Pons (tissue), 1 donor: Measurements from ENCODE around the gene F12.

Source experiments
- DNase-seq: peaks from one replicate; pipeline ENCODE4 v3.0.0-alpha.2; 2016; ENCODE audit warnings: low spot score

F12 gene

DNA sequence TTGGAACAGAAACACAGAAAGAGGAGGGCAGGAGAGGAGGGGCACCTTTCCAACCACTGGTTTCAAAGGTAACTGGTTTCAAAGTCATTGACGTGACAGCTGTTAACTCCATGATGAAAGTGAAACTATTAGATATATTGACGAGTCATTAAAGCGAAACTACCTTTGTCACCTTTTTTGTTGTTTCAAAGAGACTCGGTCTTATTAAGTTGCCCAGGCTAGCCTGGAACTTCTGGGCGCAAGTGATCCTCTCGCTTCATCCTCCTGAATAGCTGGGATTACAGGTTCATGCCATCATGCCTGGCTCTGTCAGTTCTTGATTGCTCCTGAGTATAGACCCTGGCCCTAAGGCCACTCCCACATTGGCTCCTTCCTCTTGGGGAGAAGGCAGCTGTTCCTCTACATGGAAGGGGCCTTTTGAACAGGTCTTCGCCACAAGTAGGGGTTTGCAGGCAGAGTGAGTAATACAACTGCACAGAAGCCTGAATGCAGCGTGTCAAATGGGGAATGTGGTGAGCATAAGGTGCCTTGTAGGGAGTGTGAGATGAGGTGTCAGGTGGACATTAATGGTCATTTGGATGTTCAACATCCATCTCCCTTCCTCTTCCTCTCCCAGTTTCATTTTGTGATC is 3.4 kb upstream of the F12 start:
- no peak for DNase-seq

DNA sequence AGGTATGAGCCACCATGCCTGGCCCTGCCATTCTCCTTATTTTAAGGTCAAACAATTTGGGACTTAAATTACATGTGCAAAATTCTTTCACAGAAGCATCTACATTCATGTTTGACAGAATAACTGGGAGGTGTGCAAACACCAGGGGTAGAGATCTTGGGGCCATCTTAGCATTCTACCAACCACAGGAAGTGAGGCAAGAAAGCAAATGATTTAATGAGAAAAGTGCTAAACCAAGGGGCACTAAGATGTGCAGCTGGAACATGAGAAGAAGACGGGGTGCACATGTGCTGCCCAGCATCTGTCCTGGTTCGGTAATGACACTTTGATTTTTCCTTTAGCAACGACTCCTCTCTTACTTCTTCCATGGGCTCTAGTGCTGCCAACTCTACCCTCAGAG is 1.2 kb upstream of the F12 start:
- no peak for DNase-seq

DNA sequence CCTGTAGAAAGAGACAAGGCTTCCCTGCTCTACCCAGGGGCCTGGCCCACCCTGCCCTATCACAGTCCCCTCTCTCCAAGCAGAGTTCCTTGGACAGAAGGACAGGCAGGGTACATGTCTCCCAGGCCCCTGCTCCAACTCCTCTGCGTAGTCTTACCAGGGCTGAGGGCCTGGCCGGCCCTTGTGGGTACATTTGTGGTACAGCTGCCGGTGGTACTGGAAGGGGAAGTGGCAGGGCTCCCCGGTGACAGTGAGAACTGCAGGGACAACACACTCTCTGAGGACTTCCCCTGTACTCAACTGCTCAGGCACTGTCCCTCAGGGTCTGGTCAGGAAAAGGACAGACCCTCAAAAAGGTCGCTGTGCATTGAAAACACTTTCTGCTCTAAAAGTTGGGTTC is 3.6 kb downstream of the F12 start:
- DNase-seq = no peak

DNA sequence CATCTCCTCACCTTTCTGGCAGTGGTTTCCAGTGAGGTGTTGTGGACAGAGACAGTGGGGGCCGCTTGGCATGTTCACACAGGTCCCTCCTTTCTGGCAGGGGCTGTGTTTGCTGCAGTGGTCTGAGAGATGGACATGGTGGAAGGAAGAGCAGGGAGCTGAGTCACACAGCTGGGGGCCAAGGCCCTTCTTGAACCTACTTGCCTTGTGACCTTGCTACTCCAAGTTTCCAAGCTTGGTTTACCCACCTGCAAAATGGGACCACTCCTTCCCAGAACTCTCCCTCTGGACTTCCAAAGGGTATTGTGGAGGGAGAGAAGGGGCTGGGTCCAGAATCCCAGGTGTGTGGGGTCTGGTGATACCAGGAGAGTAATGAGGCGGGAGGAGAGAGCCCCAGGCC is 4.1 kb downstream of the F12 start:
- no peak for DNase-seq

DNA sequence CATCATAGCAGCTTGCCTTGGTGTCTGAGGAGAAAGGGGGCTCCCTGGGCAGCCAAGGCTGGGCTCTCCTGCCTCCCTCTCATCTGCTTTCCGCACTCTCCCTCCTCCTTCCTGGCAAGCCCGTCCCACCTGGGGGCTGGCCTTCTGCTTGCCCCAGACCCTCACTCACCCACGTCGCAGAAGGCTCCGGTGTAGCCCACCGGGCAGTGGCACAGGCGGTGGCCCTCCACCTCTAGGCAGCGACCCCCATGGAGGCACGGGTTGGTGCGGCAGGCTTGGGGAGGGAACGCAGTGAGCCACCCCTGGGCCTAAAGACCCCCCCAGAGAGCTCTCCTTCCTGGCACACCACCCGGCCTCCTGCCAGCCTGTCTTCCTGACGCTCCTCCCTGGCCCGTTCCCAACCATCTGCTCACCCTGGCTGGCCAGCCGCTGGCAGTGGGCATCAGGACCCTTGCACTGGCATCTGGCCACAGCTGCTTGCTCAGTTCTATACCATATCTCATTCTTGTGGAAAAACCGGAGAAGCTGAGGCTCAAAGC is 4.7 kb downstream of the F12 start:
- no peak for DNase-seq

DNA sequence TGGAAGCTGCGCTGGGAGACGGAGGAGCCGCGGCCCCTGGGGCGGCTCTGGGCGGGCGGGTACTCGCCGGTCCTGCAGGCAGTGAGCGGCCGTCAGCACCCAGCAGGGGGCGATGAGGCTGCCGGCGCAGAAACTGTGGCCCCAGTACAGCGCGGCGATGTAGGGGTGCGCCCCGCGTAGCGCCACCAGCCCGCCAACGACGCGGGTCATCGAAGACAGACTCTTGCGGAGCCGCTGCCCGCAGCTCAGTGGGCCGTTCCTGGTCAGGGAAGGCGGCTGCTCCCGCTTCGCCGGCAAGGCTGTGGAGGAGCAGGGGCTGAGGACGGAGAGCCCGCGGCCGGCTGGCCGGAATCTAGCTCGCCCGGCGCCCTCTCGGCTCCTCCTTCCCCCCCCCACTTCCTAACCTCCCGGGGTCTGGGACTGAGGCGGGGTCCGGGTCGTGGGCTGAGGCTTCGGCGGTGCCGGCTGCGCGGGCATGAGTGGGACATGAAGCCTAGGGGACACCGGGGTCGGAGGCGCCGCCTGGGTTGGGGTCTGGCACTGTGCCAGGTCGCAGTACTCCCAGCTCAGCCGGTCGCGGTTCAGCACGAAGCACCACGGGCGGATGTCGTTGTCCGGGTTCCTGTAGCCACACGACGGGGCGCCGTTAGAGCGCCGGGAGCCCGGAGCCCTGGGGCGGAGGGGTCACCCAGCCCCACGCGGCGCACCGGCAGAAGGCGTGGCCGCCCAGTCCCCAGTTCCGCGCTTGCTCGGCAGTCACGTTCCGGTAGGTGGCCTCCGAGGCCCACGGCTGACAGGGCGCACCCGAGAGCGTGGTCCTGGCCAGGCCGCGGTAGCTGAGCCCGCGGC is 5.3 kb downstream of the F12 start:
- peak; percentile 35 for DNase-seq

DNA sequence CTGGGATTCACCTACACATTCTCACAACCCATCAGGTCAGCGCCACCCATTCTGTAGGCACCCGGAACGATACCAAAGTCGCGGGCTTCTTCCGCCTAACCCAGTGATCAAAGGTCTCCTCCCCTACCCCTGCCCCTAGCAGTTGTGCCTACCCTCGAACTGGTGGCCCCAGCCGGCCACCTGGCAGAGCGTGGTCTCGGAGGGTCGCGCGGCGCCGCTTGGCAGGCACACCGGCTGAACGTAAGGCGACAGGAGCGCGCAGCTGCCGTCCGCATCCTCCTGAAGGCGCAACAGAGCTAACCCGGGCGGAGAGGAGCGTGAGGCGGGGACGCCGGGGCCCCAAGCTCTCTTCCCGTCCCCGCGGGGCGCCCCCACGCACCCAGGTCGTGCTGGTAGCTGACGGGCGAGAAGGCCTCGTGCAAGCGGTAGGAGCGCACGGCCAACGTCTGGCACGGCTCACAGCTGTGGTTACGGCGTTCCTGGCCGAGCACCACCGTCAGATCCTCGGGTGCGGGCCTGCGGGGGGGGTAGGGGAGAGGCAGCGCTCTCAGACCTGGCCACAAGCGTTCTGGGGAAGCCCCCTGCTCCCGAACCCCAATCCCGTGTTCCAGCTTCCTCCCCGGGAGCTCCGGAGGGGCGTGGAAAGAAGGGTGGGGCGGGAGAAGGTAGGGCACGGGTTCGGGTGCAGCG is 6.1 kb downstream of the F12 start:
- no peak for DNase-seq

DNA sequence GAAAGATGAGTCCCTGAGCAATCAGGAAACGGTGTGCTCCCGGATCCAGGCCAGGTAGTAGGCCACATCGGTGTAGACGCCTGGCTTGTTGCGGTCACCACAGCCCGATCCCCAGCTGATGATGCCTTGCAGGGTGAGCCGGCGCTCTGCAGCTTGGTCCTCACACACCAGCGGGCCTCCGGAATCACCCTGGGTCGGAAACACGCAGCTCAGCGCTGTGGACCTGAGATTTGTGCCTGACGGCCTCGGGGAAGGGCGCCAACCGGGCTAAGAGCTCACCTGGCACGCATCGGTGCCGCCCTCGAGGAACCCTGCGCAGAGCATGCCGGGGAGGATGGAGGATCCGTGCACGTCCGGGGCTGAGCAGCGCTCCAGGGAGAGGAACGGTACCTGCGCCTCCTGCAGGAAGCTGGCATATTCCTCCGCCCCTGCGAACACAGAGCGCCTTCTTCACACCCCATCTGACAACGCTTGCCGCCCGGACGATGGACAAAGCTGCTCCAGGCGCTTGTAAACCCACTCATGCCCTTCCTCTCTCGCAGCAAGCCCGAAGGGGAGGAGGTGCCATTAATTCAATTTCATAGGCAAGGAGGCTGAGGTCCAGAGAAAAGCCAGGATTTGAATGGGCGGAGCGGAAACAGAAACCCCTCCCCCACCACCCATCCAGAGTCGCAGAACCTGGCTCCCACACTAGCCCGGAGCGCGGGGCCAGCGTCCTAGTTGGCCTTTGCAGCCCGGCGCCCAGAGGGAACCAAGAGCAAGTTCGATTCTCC is 6.9 kb downstream of the F12 start:
- no peak for DNase-seq

DNA sequence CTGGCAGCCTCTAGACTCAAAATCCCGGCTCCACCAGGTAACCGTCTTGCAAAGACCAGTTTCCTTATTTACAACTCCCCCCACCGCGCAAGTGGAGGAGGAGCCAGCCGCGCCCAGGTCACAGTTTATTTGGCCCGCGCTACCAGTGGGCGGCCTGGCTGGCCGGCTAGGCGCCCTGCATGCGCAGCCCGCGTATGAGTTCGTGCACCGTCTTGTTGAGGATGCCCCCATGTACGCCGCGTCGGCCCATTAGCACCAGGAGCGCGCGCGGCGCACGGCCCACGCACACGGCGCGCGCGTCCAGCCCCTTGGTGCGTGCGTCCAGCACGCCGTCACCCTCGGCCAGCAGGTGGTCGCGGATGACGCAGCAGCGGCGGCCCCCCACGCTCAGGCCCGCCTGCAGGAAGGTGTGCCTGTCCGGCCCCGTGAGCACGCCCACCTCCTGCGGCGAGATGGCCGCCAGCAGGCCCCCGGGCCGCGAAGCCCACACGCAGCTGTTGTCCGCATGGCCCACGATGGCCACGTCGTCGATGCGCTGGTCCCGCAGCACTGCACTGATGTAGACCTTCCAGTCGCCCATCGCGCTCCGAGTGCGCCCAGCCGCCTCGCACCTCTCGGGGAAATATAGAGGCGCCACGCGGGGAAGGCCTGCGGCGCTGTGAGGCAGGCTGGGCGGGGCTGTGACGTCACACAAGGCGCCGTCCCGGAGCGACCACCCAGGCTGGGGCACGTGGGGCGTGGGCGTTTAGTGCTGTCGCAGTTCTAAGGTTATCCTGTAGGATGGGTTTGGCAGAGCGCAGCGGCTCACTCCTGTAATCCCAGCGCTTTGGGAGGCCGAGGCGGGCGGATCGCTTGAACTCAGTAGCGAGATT is 9.1 kb downstream of the F12 start, which contains the start of gene PFN3:
PFN3 (minus strand) TSS at position 665 of the 872 bp plus-strand sequence; CDS start at position 580, 85 bp downstream.
- no peak for DNase-seq

DNA sequence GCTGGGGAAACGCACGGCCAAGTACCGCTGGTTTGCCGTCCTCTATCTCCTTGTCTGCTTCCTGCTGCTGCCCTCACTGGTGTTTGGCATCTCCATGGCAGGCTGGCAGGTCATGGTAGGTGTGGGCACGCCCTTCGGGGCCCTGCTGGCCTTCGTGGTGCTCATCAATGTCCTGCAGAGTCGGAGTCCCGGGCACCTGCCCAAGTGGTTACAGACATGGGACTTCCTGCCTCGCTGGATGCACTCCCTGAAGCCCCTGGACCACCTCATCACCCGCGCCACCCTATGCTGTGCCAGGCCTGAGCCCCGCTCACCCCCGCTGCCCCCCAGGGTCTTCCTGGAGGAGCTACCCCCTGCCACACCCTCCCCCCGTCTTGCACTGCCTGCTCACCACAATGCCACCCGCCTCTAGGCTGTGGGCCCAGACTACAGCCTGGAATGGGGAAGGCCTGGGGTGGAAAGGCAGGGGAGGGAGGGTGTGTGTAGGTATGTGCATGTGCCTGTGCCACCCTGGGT is 11.4 kb downstream of the F12 start:
- DNase-seq = no peak

DNA sequence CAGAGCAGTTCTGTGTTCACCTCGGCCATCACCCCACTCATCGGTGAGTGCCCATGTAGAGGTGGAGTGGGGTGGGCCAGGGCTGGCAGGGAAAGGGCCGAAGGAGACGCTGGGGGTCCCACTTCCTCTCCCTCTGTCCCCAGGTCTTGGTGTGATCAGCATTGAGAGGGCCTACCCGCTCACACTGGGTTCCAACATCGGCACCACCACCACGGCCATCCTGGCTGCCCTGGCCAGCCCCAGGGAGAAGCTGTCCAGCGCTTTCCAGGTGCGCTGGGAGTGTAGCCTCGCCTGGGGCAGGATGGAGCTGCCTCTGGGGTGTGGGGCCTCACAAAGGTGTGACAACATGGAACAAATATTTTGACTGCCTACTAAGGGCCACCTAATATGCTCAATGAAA is 12.6 kb downstream of the F12 start:
- no peak for DNase-seq

DNA sequence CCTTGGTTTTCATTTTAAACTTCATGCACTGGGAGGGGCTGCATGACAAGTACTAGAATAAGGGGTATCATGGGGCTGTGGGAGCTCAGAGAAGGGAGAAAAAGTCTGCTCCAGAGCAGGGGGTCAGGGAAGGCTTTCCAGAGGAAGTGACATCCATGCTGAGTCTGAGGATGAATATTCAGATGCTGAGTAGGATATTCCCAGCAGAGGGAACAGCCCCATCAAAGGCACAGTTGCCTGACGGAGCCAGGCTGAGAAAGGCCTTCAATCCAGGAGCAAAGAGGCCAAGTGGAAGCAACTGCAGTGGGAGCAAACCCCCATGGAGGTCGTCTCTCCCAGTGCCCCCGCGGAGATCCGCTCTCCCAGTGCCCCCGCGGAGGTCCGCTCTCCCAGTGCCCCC is 13.3 kb downstream of the F12 start:
- no peak for DNase-seq

DNA sequence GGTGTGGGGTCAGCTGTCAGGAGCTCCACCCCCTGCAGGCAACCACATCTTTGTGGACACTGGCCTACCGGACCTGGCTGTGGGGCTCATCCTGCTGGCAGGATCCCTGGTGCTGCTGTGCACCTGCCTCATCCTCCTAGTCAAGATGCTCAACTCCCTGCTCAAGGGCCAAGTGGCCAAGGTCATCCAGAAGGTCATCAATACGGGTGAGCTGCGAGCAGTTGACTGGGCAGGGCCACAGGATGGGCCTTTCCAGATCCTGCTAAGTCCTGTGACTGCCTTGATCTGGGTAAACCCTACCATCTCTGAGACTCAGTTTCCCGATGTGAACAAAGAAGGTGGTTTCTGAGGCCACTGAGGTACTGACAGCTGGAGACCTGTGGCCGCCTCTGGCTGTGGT is 15.4 kb downstream of the F12 start:
- no peak for DNase-seq

DNA sequence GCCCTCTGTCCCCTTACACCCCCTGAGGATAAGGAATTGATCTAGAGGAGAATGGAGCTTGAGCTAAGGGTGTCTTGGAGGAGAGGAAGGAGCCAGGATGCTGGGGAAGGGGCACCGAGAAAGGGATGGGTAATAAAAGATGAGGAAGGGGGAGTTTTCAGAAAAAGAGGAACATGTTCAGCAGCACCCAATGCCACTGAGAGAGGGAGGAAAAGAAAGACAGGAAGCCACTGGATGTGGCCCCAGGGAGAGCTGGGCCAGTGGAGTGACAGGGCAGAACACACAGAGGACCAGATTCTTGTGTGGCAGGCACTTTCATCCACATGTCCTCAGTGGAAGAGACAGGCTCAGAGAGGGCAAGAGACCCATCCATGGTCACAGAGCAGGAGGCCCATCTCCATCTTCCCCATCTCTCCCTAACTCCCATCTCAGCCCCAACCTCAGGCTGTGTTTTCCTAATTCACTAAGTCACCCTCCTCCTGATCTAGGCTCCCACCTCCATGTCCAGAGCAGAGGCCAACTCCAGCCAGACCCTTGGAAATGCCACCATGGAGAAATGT is 16.1 kb downstream of the F12 start:
- no peak for DNase-seq

DNA sequence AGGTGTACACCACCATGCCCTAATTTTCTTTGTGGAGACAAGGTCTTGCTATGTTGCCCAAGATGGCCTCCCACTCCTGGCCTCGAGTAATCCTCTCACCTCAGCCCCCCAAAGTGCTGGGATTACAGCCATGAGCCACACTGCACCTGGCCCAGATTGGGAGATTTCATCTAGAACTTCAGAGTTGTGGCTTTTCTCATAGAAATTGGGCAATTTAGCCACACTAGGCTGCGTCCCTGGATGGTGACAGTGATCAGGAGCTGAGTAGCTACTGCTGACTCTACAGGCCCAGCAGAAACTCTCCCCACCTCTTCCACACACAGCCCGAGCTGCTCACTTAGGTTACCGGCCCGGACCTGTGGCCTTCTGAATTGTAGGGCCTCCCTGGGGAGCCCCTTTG is 16.6 kb downstream of the F12 start:
- no peak for DNase-seq

DNA sequence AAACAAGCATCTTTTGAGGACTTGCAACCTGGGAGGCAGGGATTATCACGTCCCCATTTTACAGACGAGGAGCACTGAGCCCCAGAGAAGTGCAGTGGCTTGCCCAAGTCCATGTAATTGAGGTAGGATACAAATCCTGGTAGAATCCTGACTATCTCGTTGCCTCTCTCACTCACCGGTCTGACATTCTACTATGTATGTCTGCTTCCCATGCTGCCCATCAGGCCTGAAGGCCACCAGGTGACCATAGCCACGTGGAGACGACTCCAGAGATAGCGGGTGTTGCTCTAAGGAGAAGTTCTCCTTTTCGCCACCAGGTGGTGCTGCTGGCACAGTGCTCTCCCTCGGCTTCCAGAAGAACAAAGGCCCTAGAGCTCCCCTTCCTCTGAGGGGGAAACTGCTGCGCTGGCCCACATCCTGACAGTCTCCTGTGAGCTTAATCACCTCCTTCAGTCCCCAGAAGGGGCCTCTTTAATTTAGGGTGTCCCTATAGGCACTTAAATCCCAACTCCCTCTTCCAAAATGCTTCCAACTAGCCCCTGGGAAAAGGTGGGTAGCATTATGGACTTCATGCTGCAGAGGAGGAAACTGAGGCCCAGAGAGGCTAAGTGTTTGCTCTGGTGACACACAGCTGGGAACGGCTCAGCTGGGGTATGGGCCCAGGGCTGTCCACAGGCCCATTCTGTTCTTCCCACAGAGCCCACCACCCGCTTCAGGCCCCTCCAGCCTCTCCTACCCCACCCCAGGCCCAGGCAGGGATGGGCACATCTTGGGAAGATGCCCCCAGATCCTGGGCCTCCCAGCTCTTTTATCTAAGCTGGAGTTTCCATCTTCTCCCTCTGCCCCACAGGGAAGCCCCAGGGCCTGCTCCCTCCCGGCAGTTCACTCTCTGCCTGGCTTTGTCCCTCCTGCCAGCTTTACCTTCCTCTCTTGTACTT is 18.7 kb downstream of the F12 start:
- DNase-seq = peak; percentile 73

DNA sequence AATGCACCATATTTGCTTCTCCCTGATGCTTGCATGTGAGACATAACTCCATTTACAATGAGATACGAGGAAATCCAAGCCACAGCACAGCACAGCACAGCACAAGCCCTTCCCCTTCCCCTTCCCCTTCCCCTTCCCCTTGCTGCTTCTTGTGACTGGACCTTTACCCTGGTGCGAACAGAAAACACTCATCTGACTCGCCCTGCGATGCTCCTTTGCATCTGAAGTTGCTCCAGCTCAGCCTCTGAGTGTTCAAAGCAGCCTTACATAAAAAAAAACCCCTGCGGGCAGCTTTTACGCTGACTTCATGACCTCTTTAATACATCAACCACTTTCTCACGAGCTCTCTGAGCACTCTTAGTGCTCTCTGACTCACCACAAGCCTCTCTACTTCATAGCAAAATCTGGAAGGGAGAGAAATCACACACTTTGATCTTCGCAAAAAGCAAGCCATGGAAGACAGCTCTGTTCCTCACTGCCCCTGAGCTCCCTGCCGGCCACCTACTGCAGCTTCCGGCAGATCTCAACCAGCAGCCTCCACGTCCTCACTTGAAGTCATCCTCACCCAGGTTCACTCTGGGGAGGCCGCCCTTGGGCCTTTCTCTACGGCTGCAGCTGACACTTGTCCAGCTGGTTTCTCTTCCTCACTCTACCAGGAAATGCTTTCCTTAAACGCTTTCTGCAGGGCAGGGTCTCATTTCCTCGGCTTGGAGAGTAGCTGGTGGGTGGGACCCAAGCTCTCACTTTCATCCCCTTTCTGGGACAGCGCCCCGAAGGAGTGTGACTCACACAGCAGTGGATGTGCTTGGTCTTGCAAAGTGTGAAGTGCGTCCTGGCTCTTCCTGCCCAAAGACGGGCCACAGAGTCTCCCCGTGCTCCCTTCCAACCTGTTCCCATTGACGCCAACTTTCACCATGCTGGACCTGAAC is 19.9 kb downstream of the F12 start:
- DNase-seq = no peak

DNA sequence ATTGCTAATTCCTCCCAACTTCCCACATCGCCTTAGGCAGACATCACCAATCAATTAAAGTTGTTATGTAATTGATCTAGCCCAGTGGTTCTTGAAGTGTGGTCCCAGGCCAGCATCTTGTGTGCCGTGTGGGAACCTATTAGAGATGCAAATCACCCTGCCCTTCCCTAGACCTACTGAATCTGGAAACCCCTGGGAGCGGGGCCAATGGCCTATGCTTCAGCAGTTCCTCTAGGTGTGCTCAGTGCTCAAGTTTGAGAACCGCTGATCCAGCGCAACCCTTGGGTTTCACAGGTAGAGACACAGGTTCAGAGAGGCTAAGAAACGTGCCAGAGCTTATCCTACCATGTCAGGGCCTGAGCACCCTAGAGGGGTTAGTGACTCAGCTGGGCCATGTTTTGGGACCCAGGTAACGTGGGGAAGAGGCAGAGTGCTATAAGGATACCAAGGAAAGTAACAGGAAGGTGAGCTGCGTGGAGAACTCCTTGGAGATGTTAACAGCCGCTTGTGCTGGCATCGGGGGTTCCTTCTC is 20.8 kb downstream of the F12 start:
- no peak for DNase-seq
